Duodenal mucosa (tissue), 2 donors: ENCODE data around the gene HARBI1.

ENCODE experiments used
- H3K27ac ChIP-seq: one replicate; pipeline ENCODE4 v1.7.0; 2013; ENCODE audit warnings: low read depth, low read length
- H3K27me3 ChIP-seq, 2 donors: one replicate each; pipeline ENCODE4 v1.7.0; 2013; ENCODE audit warnings: low read length in 2 of 2, control low read depth in 1 of 2; ENCODE audit not compliant: insufficient read depth in 2 of 2, control insufficient read depth in 1 of 2
- H3K36me3 ChIP-seq, 2 donors: one replicate each; pipeline ENCODE4 v1.7.0; 2013; ENCODE audit warnings: low read length in 2 of 2, control low read depth in 1 of 2; ENCODE audit not compliant: insufficient read depth in 2 of 2, control insufficient read depth in 1 of 2
- H3K4me1 ChIP-seq, 2 donors: one replicate each; pipeline ENCODE4 v1.7.0; 2013; ENCODE audit warnings: low read length in 2 of 2, control low read depth in 1 of 2; ENCODE audit not compliant: insufficient read depth in 2 of 2, control insufficient read depth in 1 of 2
- H3K4me3 ChIP-seq, 2 donors: one replicate each; pipeline ENCODE4 v1.7.0; 2013; ENCODE audit warnings: low read length in 2 of 2, low read depth in 1 of 2
- H3K9ac ChIP-seq, 2 donors: one replicate each; pipeline ENCODE4 v1.7.0; 2013; ENCODE audit warnings: low read length in 2 of 2, low read depth in 1 of 2
- H3K9me3 ChIP-seq, 2 donors: one replicate each; pipeline ENCODE4 v1.7.0; 2013; ENCODE audit warnings: low read length in 2 of 2, control low read depth in 1 of 2; ENCODE audit not compliant: control insufficient read depth in 1 of 2

HARBI1 gene

GRCh38 chr11:46557684-46558151 is 59.3 kb downstream of the HARBI1 start:
- Histone ChIP-seq H3K4me1 (peaks cover 54 to 55% of the 10 kb centered on the region in 2 donors), H3K9me3 (no peaks in the 10 kb centered on the region), H3K36me3 (no peaks in the 10 kb centered on the region), H3K4me3 (no peak overlapping the region), H3K27me3 (no peaks in the 10 kb centered on the region), H3K27ac (no peak overlapping the region), H3K9ac (no peak overlapping the region)

- peaks cover 42 to 50% of the 10 kb centered on the region in 2 donors for H3K4me1 ChIP-seq
- no peaks in the 10 kb centered on the region for H3K27me3 ChIP-seq
- H3K9me3 ChIP-seq = no peaks in the 10 kb centered on the region
- H3K4me3 ChIP-seq = peak overlapping the region in 1 of 2 donors; percentile 29
- no peak overlapping the region for H3K27ac ChIP-seq
- H3K36me3 ChIP-seq = no peaks in the 10 kb centered on the region
- no peak overlapping the region for H3K9ac ChIP-seq
Measured at GRCh38 chr11:46555267-46556054, 61.6 kb downstream of the HARBI1 start.

- H3K4me3 ChIP-seq = peak overlapping the region in 1 of 2 donors; percentile 29
- peaks cover 36 to 46% of the 10 kb centered on the region in 2 donors for H3K4me1 ChIP-seq
- no peaks in the 10 kb centered on the region for H3K9me3 ChIP-seq
- no peaks in the 10 kb centered on the region for H3K27me3 ChIP-seq
- no peak overlapping the region for H3K9ac ChIP-seq
- peak overlapping the region; percentile 64 for H3K27ac ChIP-seq
- H3K36me3 ChIP-seq = no peaks in the 10 kb centered on the region
Measured at GRCh38 chr11:46554213-46555147, 62.5 kb downstream of the HARBI1 start.

- Histone ChIP-seq H3K4me1 (peaks cover 31 to 43% of the 10 kb centered on the region in 2 donors), H3K27me3 (no peaks in the 10 kb centered on the region), H3K4me3 (no peak overlapping the region), H3K9ac (peak overlapping the region in 1 of 2 donors; percentile 15), H3K27ac (peak overlapping the region; percentile 70), H3K9me3 (no peaks in the 10 kb centered on the region), H3K36me3 (no peaks in the 10 kb centered on the region)
Measured at GRCh38 chr11:46553814-46554212, 63.2 kb downstream of the HARBI1 start.
